HCT116 (cell line): ENCODE results near the gene PJA2. TPM values are rescaled to one million over a fixed set of nuclear protein-coding genes. Genes with fewer than 3 reads are reported as not detected.

Experiments
- ATAC-seq: fragments of 200-7000 bp; cut with Tn5 transposase; 2 replicates; pipeline ENCODE4 v1.9.1; 2020; ENCODE audit warnings: mild to moderate bottlenecking, moderate library complexity
- BruUV-seq: library from RNA; stranded (reverse); fragments of 400-500 nt; replicated peaks from 2 replicates; lab custom pipeline; 2021; lab: Mats Ljungman, UMichigan
- CTCF ChIA-PET: fragments of 300-600 bp; sonication (Branson Sonifier 250); formaldehyde crosslinking; loops from one replicate; lab custom pipeline; 2021; ENCODE audit warnings: antibody characterized with exemption; lab: Charles Lee
- POLR2A ChIA-PET: fragments of 300-600, 350-600 bp; sonication (Branson Sonifier 250); formaldehyde crosslinking; loops from one replicate; lab custom pipeline; 2021; ENCODE audit warnings: antibody characterized with exemption; lab: Charles Lee
- RAD21 ChIA-PET, 2 experiments: fragments of 300-600 bp; sonication (Branson Sonifier 250); formaldehyde crosslinking; loops; one replicate each; lab custom pipeline; 2023; ENCODE audit warnings: low total read pairs in 2 of 2; ENCODE audit not compliant: uncharacterized antibody in 2 of 2, unreplicated experiment in 2 of 2, low non-redundant PET in 1 of 2; lab: Charles Lee
- DNase-seq: peaks from one replicate; pipeline ENCODE4 v3.0.0-alpha.2; 2010; ENCODE audit warnings: low read depth, low spot score
- H2AFZ ChIP-seq: fragments of 200-600 bp; shearing (Covaris generic), sonication (generic); 2 replicates; pipeline ENCODE4 v1.6.1; 2017; ENCODE audit warnings: low read depth, mixed run types, mixed read lengths, antibody characterized with exemption, low read length; ENCODE audit not compliant: poor library complexity, severe bottlenecking
- H3K27ac ChIP-seq: 2 replicates; pipeline ENCODE4 v1.5.1; 2012; ENCODE audit warnings: low read depth, low read length
- H3K27me3 ChIP-seq: fragments of 200-600 bp; sonication (generic); 2 replicates; pipeline ENCODE4 v1.6.1; 2016; ENCODE audit warnings: mixed run types, low read length, mixed read lengths; ENCODE audit not compliant: insufficient read depth
- H3K36me3 ChIP-seq, 2 experiments: fragments of 200-500 bp in 1 of 2; fragments of 200-600 bp in 1 of 2; sonication (Bioruptor generic) in 1 of 2; sonication (generic) in 1 of 2; 2 replicates each; pipeline versions ENCODE4 v1.5.1 to v1.6.1; 2014 to 2016; ENCODE audit warnings: low read length in 2 of 2, inconsistent platforms in 1 of 2, mixed read lengths in 1 of 2, mixed run types in 1 of 2; ENCODE audit not compliant: insufficient read depth in 2 of 2, control insufficient read depth in 1 of 2
- H3K4me1 ChIP-seq, 2 experiments: fragments of 200-600 bp in 1 of 2; sonication (generic) in 1 of 2; 2 replicates each; pipeline versions ENCODE4 v1.5.1 to v1.6.1; 2012 to 2017; ENCODE audit warnings: low read length in 2 of 2, inconsistent platforms in 1 of 2, mild to moderate bottlenecking in 1 of 2, mixed read lengths in 1 of 2, mixed run types in 1 of 2, moderate library complexity in 1 of 2; ENCODE audit not compliant: insufficient read depth in 2 of 2, control insufficient read depth in 1 of 2
- H3K4me2 ChIP-seq: fragments of 200-600 bp; sonication (generic); 2 replicates; pipeline ENCODE4 v1.6.1; 2017; ENCODE audit warnings: mixed run types, low read length, mixed read lengths
- H3K4me3 ChIP-seq, 2 experiments: fragments of 200-600 bp in 1 of 2; sonication (generic) in 1 of 2; replicated peaks in 1 of 2; 2 replicates each; pipeline ENCODE4 v1.5.1; 2011 to 2016; ENCODE audit warnings: low read length in 2 of 2, control low read depth in 1 of 2, low read depth in 1 of 2, mild to moderate bottlenecking in 1 of 2, mixed read lengths in 1 of 2, mixed run types in 1 of 2
- H3K79me2 ChIP-seq: fragments of 200-600 bp; sonication (generic); 2 replicates; pipeline ENCODE4 v1.6.1; 2017; ENCODE audit warnings: mild to moderate bottlenecking, mixed run types, low read length, moderate library complexity, mixed read lengths; ENCODE audit not compliant: insufficient read depth
- H3K9ac ChIP-seq: fragments of 200-600 bp; sonication (generic); 2 replicates; pipeline ENCODE4 v1.6.1; 2016; ENCODE audit warnings: low read length, mixed read lengths
- H3K9me2 ChIP-seq: fragments of 200-600 bp; sonication (generic), shearing (Covaris generic); 2 replicates; pipeline ENCODE4 v1.6.1; 2017; ENCODE audit warnings: mixed run types, mild to moderate bottlenecking, moderate library complexity; ENCODE audit not compliant: insufficient read depth
- H3K9me3 ChIP-seq, 2 experiments: fragments of 200-500 bp in 1 of 2; fragments of 200-600 bp in 1 of 2; sonication (Bioruptor generic) in 1 of 2; sonication (generic) in 1 of 2; 2 replicates each; pipeline ENCODE4 v1.6.1; 2014 to 2017; ENCODE audit warnings: low read length in 2 of 2, mixed read lengths in 2 of 2, inconsistent platforms in 1 of 2, low read depth in 1 of 2, mild to moderate bottlenecking in 1 of 2, mixed run types in 1 of 2, moderate library complexity in 1 of 2; ENCODE audit not compliant: control insufficient read depth in 1 of 2, insufficient read depth in 1 of 2
- H4K20me1 ChIP-seq: fragments of 200-600 bp; sonication (generic), shearing (Covaris generic); 2 replicates; pipeline ENCODE4 v1.6.1; 2017; ENCODE audit warnings: mixed run types, mild to moderate bottlenecking, moderate library complexity; ENCODE audit not compliant: insufficient read depth
- CEBPB ChIP-seq: IDR thresholded peaks from 2 replicates; pipeline ENCODE4 v1.6.1; 2012; ENCODE audit warnings: low read depth
- EGR1 ChIP-seq: IDR thresholded peaks from 2 replicates; pipeline ENCODE4 v1.6.1; 2012; ENCODE audit warnings: low read depth
- ELF1 ChIP-seq: IDR thresholded peaks from 2 replicates; pipeline ENCODE4 v1.6.1; 2012; ENCODE audit warnings: low read depth, borderline replicate concordance
- EZH2 ChIP-seq: fragments of 200-600 bp; sonication (generic); IDR thresholded peaks from 2 replicates; pipeline ENCODE4 v1.6.1; 2017; ENCODE audit warnings: antibody characterized with exemption, mixed run types
- JUND ChIP-seq: IDR thresholded peaks from 2 replicates; pipeline ENCODE4 v1.6.1; 2012
- POLR2A ChIP-seq: IDR thresholded peaks from 2 replicates; pipeline ENCODE4 v1.7.0; 2011; ENCODE audit warnings: borderline replicate concordance; ENCODE audit not compliant: insufficient read depth, insufficient read length; ENCODE audit errors: extremely low read depth
- TCF7L2 ChIP-seq: IDR thresholded peaks from 2 replicates; pipeline ENCODE4 v1.7.0; 2011; ENCODE audit warnings: borderline replicate concordance, inconsistent platforms; ENCODE audit not compliant: insufficient read depth, insufficient read length; ENCODE audit errors: extremely low read depth
- YY1 ChIP-seq: IDR thresholded peaks from 2 replicates; pipeline ENCODE4 v1.6.1; 2011; ENCODE audit warnings: low read length, low read depth, moderate library complexity, mild to moderate bottlenecking; ENCODE audit not compliant: insufficient replicate concordance; ENCODE audit errors: extremely low read depth
- ZFX ChIP-seq: fragments of 450-650 bp; IDR thresholded peaks from 2 replicates; pipeline ENCODE4 v1.6.1; 2017
- intact Hi-C: fragments of 100-400 bp; cut with micrococcal nuclease; formaldehyde crosslinking; loops from 2 replicates; pipeline ENCODE4 v1.10.0; 2022
- total RNA-seq: library from RNA; stranded (reverse); gene quantifications from one replicate; pipeline ENCODE4 v1.2.1, GENCODE V29; 2021; ENCODE audit not compliant: unreplicated experiment
- TF ChIP-seq, protein P1 (sequence below), 3 experiments: fragments of 200-600 bp in 1 of 3; sonication (generic) in 1 of 3; IDR thresholded peaks in 2 of 3; conservative IDR thresholded peaks in 1 of 3; 2 replicates each; pipeline ENCODE4 v1.5.1; 2012 to 2017; ENCODE audit warnings: low read depth in 2 of 3, low read length in 2 of 3, antibody characterized with exemption in 1 of 3, borderline replicate concordance in 1 of 3, control low read depth in 1 of 3, mild to moderate bottlenecking in 1 of 3, mixed read lengths in 1 of 3, mixed run types in 1 of 3, moderate library complexity in 1 of 3; ENCODE audit not compliant: insufficient read depth in 1 of 3

Gene PJA2
- total RNA-seq, 1 experiment from 2014 or later: 38.4 TPM

DNA sequence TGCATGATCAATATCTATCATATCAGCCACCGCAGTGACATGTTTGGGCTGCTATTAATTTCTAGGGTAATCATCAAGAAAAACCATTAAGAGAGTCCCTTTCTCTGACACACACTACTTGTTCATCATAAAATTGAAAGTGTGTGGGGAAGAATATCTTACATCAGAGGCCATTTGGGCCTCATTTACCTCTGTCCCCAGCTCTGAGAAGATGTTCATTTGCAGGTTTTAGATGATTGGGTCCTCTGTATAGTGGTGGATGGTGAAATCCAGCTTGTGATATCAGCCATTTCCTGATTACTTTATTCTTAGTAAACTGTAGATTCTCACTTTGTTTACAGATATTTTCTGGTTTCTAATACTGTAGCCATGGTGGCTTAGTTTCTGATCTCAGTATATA lies 29.8 kb upstream of the PJA2 start:
- intact Hi-C loops: loop anchor here (1.0 to 2.0 kb wide), 2 partner anchors 515 to 797 kb away; no protein-coding TSS in a partner anchor
- no peak for DNase-seq
- H3K27ac ChIP-seq: no peak overlapping the region
- H3K4me2 ChIP-seq: no peak overlapping the region
- H4K20me1 ChIP-seq: no peaks in the 10 kb centered on the region
- no peaks in the 10 kb centered on the region for H3K27me3 ChIP-seq
- ChIA-PET POLR2A (no interaction called here), RAD21 (no interaction called here), CTCF (interaction anchor here (0.9 kb wide), 1 partner anchor 29 kb away, joined by 3 read pairs; no protein-coding TSS in a partner anchor)
- BruUV-seq: no TSS peak
- H3K9ac ChIP-seq: no peak overlapping the region
- no peaks in the 10 kb centered on the region for H3K4me1 ChIP-seq
- no peaks in the 10 kb centered on the region for H3K9me3 ChIP-seq
- ATAC-seq: no peak
- H3K9me2 ChIP-seq: no peaks in the 10 kb centered on the region
- no peak overlapping the region for H3K4me3 ChIP-seq
- no peaks in the 10 kb centered on the region for H3K36me3 ChIP-seq
- H2AFZ ChIP-seq: no peak overlapping the region
- no peaks in the 10 kb centered on the region for H3K79me2 ChIP-seq
- no peak for TF ChIP-seq EZH2
- no peak for TF ChIP-seq YY1
- TF ChIP-seq ZFX: no peak
- TF ChIP-seq, protein P1, sequence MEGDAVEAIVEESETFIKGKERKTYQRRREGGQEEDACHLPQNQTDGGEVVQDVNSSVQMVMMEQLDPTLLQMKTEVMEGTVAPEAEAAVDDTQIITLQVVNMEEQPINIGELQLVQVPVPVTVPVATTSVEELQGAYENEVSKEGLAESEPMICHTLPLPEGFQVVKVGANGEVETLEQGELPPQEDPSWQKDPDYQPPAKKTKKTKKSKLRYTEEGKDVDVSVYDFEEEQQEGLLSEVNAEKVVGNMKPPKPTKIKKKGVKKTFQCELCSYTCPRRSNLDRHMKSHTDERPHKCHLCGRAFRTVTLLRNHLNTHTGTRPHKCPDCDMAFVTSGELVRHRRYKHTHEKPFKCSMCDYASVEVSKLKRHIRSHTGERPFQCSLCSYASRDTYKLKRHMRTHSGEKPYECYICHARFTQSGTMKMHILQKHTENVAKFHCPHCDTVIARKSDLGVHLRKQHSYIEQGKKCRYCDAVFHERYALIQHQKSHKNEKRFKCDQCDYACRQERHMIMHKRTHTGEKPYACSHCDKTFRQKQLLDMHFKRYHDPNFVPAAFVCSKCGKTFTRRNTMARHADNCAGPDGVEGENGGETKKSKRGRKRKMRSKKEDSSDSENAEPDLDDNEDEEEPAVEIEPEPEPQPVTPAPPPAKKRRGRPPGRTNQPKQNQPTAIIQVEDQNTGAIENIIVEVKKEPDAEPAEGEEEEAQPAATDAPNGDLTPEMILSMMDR (IDR thresholded peaks at IDR 0.05 in 2 of 3, conservative IDR thresholded peaks at IDR 0.05 in 1 of 3; ENCODE audit: borderline replicate concordance in 1 of 3, insufficient read depth in 1 of 3, low read depth in 2 of 3, low read length in 2 of 3): no peak
- no peak for TF ChIP-seq CEBPB

DNA sequence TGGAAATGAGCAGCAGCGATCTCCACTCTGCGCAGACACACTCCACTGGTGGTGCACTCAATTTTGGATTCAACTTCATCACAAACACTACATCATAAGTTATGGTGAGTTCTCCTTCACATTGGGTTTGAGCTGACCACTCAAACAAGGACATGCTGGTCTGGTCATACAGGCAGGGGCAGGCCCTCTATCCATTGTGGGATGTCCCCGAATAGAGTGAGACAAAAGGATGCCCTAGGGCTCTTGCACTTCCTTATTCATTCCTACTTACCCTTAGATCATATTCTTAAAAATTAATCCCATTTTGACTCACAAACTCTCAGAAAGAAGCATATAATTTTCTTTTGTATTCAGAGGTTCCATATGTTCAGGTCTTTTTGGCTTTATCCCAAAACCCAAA lies 16.3 kb upstream of the PJA2 start:
- Histone ChIP-seq H4K20me1 (no peaks in the 10 kb centered on the region), H3K27ac (no peak overlapping the region), H2AFZ (no peak overlapping the region), H3K4me1 (no peaks in the 10 kb centered on the region), H3K4me3 (no peak overlapping the region), H3K9me3 (no peaks in the 10 kb centered on the region), H3K9ac (no peak overlapping the region), H3K36me3 (no peaks in the 10 kb centered on the region), H3K79me2 (no peaks in the 10 kb centered on the region), H3K9me2 (no peaks in the 10 kb centered on the region)
- RAD21 ChIA-PET: no interaction called here
- intact Hi-C loops: no loop called here
- no TSS peak for BruUV-seq
- no peak for ATAC-seq
- TF ChIP-seq JUND (no peak), EGR1 (no peak), POLR2A (no peak), CEBPB (no peak), YY1 (no peak), TCF7L2 (no peak), ELF1 (no peak)
- TF ChIP-seq, protein P1 (IDR thresholded peaks at IDR 0.05 in 2 of 3, conservative IDR thresholded peaks at IDR 0.05 in 1 of 3; ENCODE audit: borderline replicate concordance in 1 of 3, insufficient read depth in 1 of 3, low read depth in 2 of 3, low read length in 2 of 3): no peak
- TF ChIP-seq, all 23 proteins: peak for 0
- DNase-seq: no peak
- Histone ChIP-seq H3K4me2 (no peak overlapping the region), H3K27me3 (no peaks in the 10 kb centered on the region)
- ChIA-PET POLR2A (no interaction called here), CTCF (no interaction called here)
